ENCODE results near the gene DGKD. TPM values are rescaled to one million over a fixed set of nuclear protein-coding genes. Genes with fewer than 3 reads are reported as not detected.

Gene DGKD
- total RNA-seq, 1 experiment from 2014 or later, result 16.0 TPM

GRCh38 chr2:233498126-233498525 lies 143.8 kb downstream of the DGKD start:
- H3K9me3 ChIP-seq (replicated peaks), result no peaks in the 10 kb centered on the region

GRCh38 chr2:233499928-233500327 lies 145.6 kb downstream of the DGKD start:
- Histone ChIP-seq H3K36me3 (peaks cover 10% of the 10 kb centered on the region), H3K27me3 (replicated peaks) (no peaks in the 10 kb centered on the region), H3K9me3 (replicated peaks) (no peaks in the 10 kb centered on the region), H3K4me1 (replicated peaks) (no peaks in the 10 kb centered on the region), H3K27ac (no peak overlapping the region), H3K4me3 (no peak overlapping the region)
- no peak for DNase-seq (ENCODE audit: low read depth in 1 of 2, low spot score in 2 of 2)

More at GRCh38 chr2:233498126-233498525, 143.8 kb downstream of the DGKD start:
- Histone ChIP-seq H3K27me3 (replicated peaks) (no peaks in the 10 kb centered on the region), H3K4me3 (no peak overlapping the region), H3K36me3 (peaks cover 11% of the 10 kb centered on the region), H3K27ac (no peak overlapping the region), H3K4me1 (replicated peaks) (no peaks in the 10 kb centered on the region)
- DNase-seq (ENCODE audit: low read depth in 1 of 2, low spot score in 2 of 2), result no peak

- DNase-seq (ENCODE audit: low read depth in 1 of 2, low spot score in 2 of 2), result no peak
- no peaks in the 10 kb centered on the region for H3K27me3 ChIP-seq (replicated peaks)
- no peaks in the 10 kb centered on the region for H3K9me3 ChIP-seq (replicated peaks)
- no peak overlapping the region for H3K4me3 ChIP-seq
- peaks cover 13% of the 10 kb centered on the region for H3K36me3 ChIP-seq
- no peaks in the 10 kb centered on the region for H3K4me1 ChIP-seq (replicated peaks)
- H3K27ac ChIP-seq, result no peak overlapping the region
These were observed 147.1 kb downstream of the DGKD start for GRCh38 chr2:233501198-233502076.

GRCh38 chr2:233503481-233503880 lies 149.2 kb downstream of the DGKD start:
- no peaks in the 10 kb centered on the region for H3K9me3 ChIP-seq (replicated peaks)
- peaks cover 16% of the 10 kb centered on the region for H3K36me3 ChIP-seq
- no peaks in the 10 kb centered on the region for H3K4me1 ChIP-seq (replicated peaks)
- H3K27ac ChIP-seq, result no peak overlapping the region
- H3K4me3 ChIP-seq, result no peak overlapping the region
- no peak for DNase-seq (ENCODE audit: low read depth in 1 of 2, low spot score in 2 of 2)
- no peaks in the 10 kb centered on the region for H3K27me3 ChIP-seq (replicated peaks)

- no peak for DNase-seq (ENCODE audit: low read depth in 1 of 2, low spot score in 2 of 2)
- H3K27me3 ChIP-seq (replicated peaks), result no peaks in the 10 kb centered on the region
- H3K4me3 ChIP-seq, result no peak overlapping the region
- H3K4me1 ChIP-seq (replicated peaks), result no peaks in the 10 kb centered on the region
- no peak overlapping the region for H3K27ac ChIP-seq
- H3K36me3 ChIP-seq, result peaks cover 16% of the 10 kb centered on the region; the same call in 1 of the 2 replicates
- H3K9me3 ChIP-seq (replicated peaks), result no peaks in the 10 kb centered on the region
These were observed 149.8 kb downstream of the DGKD start for GRCh38 chr2:233503947-233504637.

GRCh38 chr2:233513953-233514655 lies 159.8 kb downstream of the DGKD start:
- no peak for DNase-seq (ENCODE audit: low read depth in 1 of 2, low spot score in 2 of 2)

GRCh38 chr2:233519787-233520611 lies 165.7 kb downstream of the DGKD start:
- no peak for DNase-seq (ENCODE audit: low read depth in 1 of 2, low spot score in 2 of 2)
- Histone ChIP-seq H3K4me1 (replicated peaks) (no peaks in the 10 kb centered on the region), H3K4me3 (no peak overlapping the region), H3K9me3 (replicated peaks) (no peaks in the 10 kb centered on the region), H3K27ac (no peak overlapping the region), H3K27me3 (replicated peaks) (no peaks in the 10 kb centered on the region), H3K36me3 (peaks cover 6% of the 10 kb centered on the region; the same call in 1 of the 2 replicates)

More at GRCh38 chr2:233513953-233514655, 159.8 kb downstream of the DGKD start:
- Histone ChIP-seq H3K36me3 (peaks cover 4% of the 10 kb centered on the region; the same call in 1 of the 2 replicates), H3K4me1 (replicated peaks) (no peaks in the 10 kb centered on the region), H3K9me3 (replicated peaks) (no peaks in the 10 kb centered on the region), H3K4me3 (no peak overlapping the region), H3K27me3 (replicated peaks) (no peaks in the 10 kb centered on the region), H3K27ac (no peak overlapping the region)

Other genes starting within 250 kb of the DGKD start
- gene ATG16L1, start 102.8 kb upstream of the DGKD start, total RNA-seq (2014; rRNA removed; shearing (Covaris generic)), result 54.3 and 78.8 TPM in 2 replicates
- gene SAG, start 46.7 kb upstream of the DGKD start, total RNA-seq (2014; rRNA removed; shearing (Covaris generic)), result not detected in 2 replicates
- gene USP40, start 212.3 kb downstream of the DGKD start, total RNA-seq (2014; rRNA removed; shearing (Covaris generic)), result 25.4 and 38.0 TPM in 2 replicates

All from SJSA1 (cell line).